ENCODE results near the gene CD44.

The CD44 gene

DNA sequence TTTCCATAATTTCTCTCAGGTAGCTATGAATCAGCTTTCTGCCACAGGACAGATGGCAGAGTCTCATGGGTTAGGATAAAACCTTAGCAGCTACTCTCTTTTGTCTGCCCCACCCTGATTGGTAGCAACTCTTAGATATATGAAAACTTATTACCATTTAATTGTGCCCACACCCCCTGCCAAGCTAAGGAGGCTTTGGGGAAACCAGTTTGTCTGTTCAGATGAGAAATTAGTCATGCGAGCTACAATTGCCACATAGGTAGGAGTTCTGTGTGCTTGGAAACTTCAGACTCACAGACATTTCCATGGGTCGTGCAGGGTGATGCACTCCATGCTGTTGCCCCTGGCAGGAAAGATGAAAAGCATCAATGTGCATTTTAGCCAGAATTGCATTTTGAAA is 39.9 kb downstream of the CD44 start:
- DNase-seq: no peak

- DNase-seq: no peak
Measured at GRCh38 chr11:35179466-35180135, 40.6 kb downstream of the CD44 start.

GRCh38 chr11:35180317-35181233 is 41.6 kb downstream of the CD44 start:
- no peak for DNase-seq

DNA sequence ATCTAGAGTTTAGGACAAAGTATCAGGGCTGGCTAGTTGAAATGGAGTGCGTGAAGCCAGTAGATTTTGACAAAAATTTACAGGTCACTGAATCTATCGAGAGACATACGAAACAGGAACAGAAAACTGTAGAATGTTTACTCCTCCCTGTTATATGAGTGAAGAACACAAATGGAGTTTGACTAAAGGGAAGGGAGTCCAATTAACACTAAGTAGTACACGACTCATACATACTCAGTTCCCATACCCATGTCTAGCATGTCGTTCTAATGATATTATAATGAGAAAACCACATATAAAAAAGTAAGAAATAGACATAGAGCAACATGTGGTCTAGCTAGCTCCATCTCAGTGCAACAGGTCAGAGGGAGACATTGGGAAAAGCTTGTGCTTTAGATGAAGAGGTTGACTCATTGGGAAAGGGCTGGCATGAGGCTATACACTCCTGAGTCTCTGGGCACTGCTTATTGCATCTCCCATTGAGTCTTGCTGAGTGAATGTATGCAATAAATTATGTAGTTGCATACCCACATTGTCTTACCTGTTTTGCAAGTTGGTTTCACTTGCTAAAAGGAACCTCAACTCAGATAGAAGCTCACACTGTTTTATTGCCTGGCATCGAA is 43.5 kb downstream of the CD44 start:
- DNase-seq: no peak

GRCh38 chr11:35183326-35183925 is 44.5 kb downstream of the CD44 start:
- DNase-seq: no peak

DNA sequence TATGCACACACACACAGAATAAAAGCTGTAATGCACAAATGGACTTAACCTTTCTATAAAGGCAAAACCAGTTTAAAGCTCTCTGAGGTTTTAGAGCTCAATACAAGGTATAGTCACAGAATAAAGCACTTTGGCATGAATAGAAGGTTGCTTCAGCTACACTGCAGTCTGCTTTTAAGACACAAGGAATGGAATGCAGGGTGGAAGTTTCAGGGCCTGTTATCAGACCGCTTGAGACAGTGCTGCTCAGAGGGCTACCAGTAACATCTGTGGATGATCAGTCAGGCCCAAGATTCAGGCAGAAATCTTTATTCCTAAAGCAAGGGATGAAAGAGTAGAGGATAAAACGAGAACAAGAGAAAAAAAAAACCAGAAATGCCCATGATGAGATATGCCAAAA is 46.7 kb downstream of the CD44 start:
- DNase-seq: no peak

DNA sequence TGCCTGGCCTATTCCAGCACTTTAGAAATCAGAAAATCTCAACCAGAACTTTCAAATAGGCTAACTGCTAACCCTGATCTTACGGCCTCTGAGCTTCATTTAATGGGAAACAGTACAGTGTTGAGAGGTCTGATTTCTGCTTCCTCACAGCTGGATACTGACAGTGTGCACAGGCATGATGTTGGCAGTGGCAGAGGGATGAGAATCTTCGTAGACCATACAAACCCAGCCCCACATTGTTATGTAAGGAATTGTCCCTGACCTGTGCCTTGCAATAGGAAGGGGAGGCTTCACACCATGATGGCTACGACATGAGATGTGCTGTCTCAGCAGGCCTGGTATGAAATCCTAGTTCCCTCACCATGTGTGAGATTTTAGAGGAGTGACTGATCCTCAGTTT is 49.0 kb downstream of the CD44 start:
- no peak for DNase-seq

GRCh38 chr11:35190804-35191348 is 51.9 kb downstream of the CD44 start:
- DNase-seq: no peak

DNA sequence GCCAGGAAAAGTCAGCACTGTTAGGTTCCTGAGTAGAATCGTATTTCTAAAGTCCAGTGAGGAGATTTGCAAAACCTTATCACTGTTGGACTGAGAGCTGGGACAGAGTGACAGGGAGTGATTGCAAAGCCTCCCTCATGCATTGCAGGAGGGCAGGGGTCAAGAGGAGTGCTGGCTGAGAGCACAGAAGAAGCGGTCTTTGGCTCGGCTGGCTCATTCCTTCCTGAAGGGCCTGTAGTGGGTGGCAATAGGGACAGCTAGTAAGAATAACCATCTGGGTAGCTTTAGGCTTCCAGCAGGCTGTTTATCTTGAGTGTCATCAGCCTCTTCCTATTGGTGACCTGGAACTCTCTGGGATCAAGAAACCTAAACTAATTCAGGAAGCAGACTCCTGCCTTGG is 53.4 kb downstream of the CD44 start:
- DNase-seq: no peak

GRCh38 chr11:35193767-35194166 is 54.8 kb downstream of the CD44 start:
- DNase-seq: no peak

DNA sequence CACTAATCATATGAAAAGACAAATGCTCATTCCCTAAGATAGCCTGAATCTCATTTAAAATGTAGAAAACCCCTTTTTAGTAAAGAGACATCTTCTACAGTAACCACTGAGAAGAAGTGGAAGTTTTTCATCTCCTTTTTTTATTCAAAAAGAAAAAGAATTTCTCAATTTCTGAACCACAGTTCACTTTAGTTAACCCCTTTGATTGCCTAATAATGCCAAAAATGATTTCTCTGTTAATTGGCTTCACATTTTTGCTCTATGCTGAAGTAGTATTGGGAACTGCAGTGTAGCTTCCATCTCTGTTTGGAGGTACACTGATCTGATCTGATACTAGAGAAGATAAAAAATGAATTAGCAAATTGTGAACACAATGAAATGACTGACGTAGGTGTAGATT is 58.3 kb downstream of the CD44 start:
- DNase-seq: no peak

GRCh38 chr11:35200811-35201341 is 61.9 kb downstream of the CD44 start:
- no peak for DNase-seq

DNA sequence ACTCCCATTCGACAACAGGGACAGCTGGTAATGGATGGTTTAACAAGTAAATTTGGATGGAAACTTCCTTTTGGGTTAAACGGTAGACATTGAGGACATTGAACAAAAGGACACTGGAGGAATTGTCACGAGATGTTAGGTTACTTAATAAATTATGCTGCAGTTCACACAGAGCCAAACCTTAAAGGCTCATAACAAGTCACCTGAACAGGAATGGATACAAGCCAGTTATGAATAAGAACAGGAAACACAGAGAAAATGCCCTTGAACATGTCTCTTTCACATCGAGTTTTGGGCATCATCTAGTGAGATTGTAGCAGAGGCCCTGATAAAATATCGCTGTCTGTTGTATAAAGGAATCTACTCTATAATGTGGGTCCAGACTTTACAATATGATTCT is 65.6 kb downstream of the CD44 start:
- DNase-seq: no peak

GRCh38 chr11:35206616-35207015 is 67.6 kb downstream of the CD44 start:
- no peak for DNase-seq

GRCh38 chr11:35207471-35208403 is 68.8 kb downstream of the CD44 start:
- DNase-seq: no peak

DNA sequence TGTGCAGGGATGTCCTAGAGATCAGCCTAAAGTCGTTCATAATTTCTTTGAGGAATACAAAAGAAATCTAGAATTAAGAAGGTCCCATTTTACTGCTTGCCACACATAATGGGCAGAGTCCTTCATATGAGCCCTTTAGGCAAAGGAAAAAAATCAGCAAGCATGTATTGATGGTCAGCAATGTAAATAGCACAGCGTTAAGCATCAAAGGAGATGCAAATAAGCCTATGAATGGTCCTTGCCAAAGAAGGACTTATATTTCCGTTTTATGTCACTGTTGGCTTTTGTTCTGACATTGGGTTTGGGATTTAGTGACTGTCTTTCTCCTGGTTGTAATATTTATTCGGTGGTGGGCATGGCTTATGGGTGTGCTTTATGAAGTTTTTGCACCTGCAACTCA is 69.8 kb downstream of the CD44 start:
- DNase-seq: no peak

DNA sequence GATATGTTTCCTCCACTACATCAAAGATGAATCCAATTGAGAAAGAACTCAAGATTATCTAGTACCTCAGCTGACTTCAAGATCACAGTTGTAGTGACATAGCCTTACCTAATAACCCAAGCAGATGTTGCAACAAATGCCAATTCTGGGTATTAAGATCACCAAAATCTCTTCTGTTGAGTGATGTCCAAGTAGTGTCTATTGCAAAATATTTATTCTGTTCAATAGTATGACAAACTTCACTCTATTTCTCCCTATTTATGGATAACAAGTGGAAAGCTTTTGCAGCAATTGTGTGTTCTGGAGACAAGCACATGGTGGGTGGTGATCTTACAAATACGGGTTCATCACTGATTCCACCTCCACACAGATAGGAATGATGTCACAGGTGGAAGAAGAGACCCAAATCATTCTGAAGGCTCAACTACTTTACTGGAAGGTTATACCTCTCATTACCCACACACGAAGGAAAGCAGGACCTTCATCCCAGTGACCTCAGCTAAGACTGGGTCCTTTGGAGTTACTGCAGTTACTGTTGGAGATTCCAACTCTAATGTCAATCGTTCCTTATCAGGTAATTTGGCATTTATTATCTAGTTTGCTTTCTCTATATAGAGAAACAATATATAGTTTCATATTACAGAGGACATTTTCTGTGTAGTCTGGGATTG is 72.0 kb downstream of the CD44 start:
- DNase-seq: no peak

- no peak for DNase-seq
Measured at GRCh38 chr11:35211952-35212351, 73.0 kb downstream of the CD44 start.

GRCh38 chr11:35214226-35214770 is 75.3 kb downstream of the CD44 start:
- DNase-seq: no peak

- peak; percentile 30 to 61 for DNase-seq
Measured at GRCh38 chr11:35214792-35215193, 75.8 kb downstream of the CD44 start.

DNA sequence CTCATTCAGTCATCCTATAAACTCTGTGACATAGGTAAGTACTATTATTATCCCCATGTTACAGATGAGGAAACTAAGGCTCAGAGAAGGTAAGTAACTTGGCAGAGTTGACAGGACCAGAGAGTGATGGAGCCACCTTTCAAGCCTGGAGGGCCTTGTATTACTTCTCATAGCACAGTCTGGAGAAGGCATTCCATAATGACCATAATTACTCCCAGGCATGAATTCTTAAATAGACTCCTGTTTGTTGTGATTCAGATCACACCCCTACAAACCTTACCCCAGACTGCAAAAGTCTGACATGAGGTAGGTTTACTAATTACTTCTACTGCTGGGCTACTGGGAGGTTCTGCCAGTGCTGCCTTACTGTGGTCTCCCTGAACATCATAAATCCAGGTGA is 77.0 kb downstream of the CD44 start:
- no peak for DNase-seq
